ENCODE measurements around the gene TAS1R3. TPM values are rescaled to one million over a fixed set of nuclear protein-coding genes. Genes with fewer than 3 reads are reported as not detected.
"Not testable (repeated sequence)": the region's sequence is repeated elsewhere in the genome, so short reads cannot be mapped to it uniquely, and the experiment has no call there.

TAS1R3 gene
- total RNA-seq, 1 donor from 2014 or later, result not detected

DNA sequence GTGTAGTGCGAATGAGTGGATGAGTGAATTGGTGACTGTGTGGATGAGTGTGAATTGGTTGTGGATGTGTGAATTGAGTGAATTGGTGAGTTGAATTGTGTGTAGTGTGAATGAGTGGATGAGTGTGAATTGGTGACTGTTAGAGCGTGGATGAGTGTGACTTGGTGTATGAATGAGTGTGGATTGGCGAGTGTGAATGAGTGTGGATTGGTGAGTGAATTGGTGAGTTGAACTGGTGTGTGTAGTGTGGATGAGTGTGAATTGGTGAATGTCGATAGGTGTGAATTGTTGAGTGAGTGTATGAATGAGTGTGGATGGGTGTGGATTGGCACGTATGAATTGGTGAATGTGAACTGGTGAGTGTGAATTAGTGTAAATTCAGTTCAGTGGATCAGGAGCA lies 36.2 kb downstream of the TAS1R3 start:
- H3K36me3 ChIP-seq, result no peaks in the 10 kb centered on the region
- H3K79me2 ChIP-seq (ENCODE audit: low read depth), result no peaks in the 10 kb centered on the region
- H3K36me3 Mint-ChIP-seq, result no peaks in the 10 kb centered on the region
- H3K4me2 ChIP-seq, result no peak overlapping the region
- no peaks in the 10 kb centered on the region for H3K4me1 ChIP-seq
- H3F3A ChIP-seq (ENCODE audit: low read depth), result peaks cover 12% of the 10 kb centered on the region
- no peak overlapping the region for H3K9ac ChIP-seq
- no peak overlapping the region for H3K4me3 Mint-ChIP-seq
- no peak overlapping the region for H3K27ac Mint-ChIP-seq
- H3K27me3 Mint-ChIP-seq (ENCODE audit: insufficient read depth, low read depth), result no peaks in the 10 kb centered on the region
- DNase-seq (ENCODE audit: low spot score), result no peak
- no peaks in the 10 kb centered on the region for H3K9me3 Mint-ChIP-seq
- TF ChIP-seq EZH2 (IDR thresholded peaks at IDR 0.05), result no peak
- TF ChIP-seq, protein P1, sequence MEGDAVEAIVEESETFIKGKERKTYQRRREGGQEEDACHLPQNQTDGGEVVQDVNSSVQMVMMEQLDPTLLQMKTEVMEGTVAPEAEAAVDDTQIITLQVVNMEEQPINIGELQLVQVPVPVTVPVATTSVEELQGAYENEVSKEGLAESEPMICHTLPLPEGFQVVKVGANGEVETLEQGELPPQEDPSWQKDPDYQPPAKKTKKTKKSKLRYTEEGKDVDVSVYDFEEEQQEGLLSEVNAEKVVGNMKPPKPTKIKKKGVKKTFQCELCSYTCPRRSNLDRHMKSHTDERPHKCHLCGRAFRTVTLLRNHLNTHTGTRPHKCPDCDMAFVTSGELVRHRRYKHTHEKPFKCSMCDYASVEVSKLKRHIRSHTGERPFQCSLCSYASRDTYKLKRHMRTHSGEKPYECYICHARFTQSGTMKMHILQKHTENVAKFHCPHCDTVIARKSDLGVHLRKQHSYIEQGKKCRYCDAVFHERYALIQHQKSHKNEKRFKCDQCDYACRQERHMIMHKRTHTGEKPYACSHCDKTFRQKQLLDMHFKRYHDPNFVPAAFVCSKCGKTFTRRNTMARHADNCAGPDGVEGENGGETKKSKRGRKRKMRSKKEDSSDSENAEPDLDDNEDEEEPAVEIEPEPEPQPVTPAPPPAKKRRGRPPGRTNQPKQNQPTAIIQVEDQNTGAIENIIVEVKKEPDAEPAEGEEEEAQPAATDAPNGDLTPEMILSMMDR (IDR thresholded peaks at IDR 0.05), result no peak
- no peak for TF ChIP-seq EZH2phosphoT487 (IDR thresholded peaks at IDR 0.05)
- peaks cover 3% of the 10 kb centered on the region for H3K27me3 ChIP-seq
- no peak overlapping the region for H3K27ac ChIP-seq
- peaks cover under 1% of the 10 kb centered on the region for H3K4me1 Mint-ChIP-seq
- no peak overlapping the region for H2AFZ ChIP-seq (replicated peaks)
- H3K4me3 ChIP-seq, result no peak overlapping the region
- H4K20me1 ChIP-seq (ENCODE audit: low read depth), result no peaks in the 10 kb centered on the region
- H3K9me3 ChIP-seq (ENCODE audit: low read depth), result no peaks in the 10 kb centered on the region

DNA sequence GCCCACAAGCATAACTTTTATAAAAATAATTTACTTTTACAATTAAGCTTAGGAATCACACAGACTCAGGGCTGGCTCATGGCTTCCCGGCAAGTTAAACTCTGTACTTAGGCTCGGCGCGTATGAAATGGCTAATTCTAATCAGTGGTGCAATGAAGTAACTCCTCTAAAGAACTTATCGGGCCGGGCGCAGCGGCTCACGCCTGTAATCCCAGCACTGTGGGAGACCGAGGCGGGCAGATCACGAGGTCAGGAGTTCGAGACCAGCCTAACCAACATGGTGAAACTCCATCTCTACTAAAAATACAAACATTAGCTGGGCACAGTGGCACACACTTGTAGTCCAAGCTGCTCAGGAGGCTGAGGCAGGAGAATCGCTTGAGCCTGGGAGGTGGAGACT lies 39.0 kb downstream of the TAS1R3 start:
- H3K36me3 Mint-ChIP-seq; H3K4me1 Mint-ChIP-seq; H3K4me3 Mint-ChIP-seq; H3K4me3 ChIP-seq; H3K27me3 Mint-ChIP-seq (ENCODE audit: insufficient read depth, low read depth); H3K27ac ChIP-seq; H3K4me1 ChIP-seq; H2AFZ ChIP-seq (replicated peaks); DNase-seq (ENCODE audit: low spot score); H3K36me3 ChIP-seq; H3K9me3 ChIP-seq (ENCODE audit: low read depth); H3K4me2 ChIP-seq; H4K20me1 ChIP-seq (ENCODE audit: low read depth); H3K9ac ChIP-seq; H3K9me3 Mint-ChIP-seq; H3K27ac Mint-ChIP-seq; H3K27me3 ChIP-seq: not testable (repeated sequence)
- peaks cover 17% of the 10 kb centered on the region for H3K79me2 ChIP-seq (ENCODE audit: low read depth)
- peaks cover 20% of the 10 kb centered on the region for H3F3A ChIP-seq (ENCODE audit: low read depth)

DNA sequence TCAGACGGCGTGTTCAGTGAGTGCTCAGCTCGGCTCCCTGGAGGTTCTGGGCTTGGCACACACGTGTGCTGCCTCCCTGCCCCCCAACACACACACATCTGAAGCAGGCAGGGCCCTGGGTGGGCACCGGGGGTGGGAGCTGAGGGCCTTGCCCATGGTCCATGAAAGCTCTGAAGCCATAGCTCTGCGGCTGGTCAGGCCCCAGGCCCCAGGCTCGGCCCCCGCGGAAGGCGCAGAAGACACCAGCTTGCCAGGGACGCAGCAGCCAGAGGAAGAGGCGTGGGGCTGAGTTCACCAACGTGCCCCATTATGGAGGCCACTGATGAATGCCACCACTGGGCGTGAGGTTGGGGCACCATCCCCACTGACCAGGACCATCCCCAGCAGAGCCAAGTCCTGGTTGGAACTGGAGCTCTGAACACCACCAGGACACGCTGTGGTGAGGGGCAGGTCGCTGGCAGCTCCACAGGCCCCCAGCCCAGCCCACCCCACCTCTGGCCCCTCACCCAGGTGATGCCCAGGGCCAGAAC lies 39.8 kb downstream of the TAS1R3 start:
- Histone ChIP-seq H3K27me3 (no peaks in the 10 kb centered on the region), H3K9ac (no peak overlapping the region), H2AFZ (replicated peaks) (no peak overlapping the region), H3K4me3 (no peak overlapping the region), H3K27ac (no peak overlapping the region), H3K4me1 (peaks cover 7% of the 10 kb centered on the region), H3K9me3 (ENCODE audit: low read depth) (no peaks in the 10 kb centered on the region), H3F3A (ENCODE audit: low read depth) (peaks cover 18% of the 10 kb centered on the region), H3K36me3 (no peaks in the 10 kb centered on the region), H3K4me2 (no peak overlapping the region), H4K20me1 (ENCODE audit: low read depth) (peaks cover 3% of the 10 kb centered on the region), H3K79me2 (ENCODE audit: low read depth) (peaks cover 17% of the 10 kb centered on the region)
- Mint-ChIP-seq H3K9me3 (no peaks in the 10 kb centered on the region), H3K27ac (no peak overlapping the region), H3K27me3 (ENCODE audit: insufficient read depth, low read depth) (no peaks in the 10 kb centered on the region), H3K36me3 (no peaks in the 10 kb centered on the region), H3K4me3 (no peak overlapping the region), H3K4me1 (peaks cover 10% of the 10 kb centered on the region)
- DNase-seq (ENCODE audit: low spot score), result no peak
- TF ChIP-seq, protein P1 (IDR thresholded peaks at IDR 0.05), result no peak
- no peak for TF ChIP-seq EZH2 (IDR thresholded peaks at IDR 0.05)
- no peak for TF ChIP-seq EZH2phosphoT487 (IDR thresholded peaks at IDR 0.05)

DNA sequence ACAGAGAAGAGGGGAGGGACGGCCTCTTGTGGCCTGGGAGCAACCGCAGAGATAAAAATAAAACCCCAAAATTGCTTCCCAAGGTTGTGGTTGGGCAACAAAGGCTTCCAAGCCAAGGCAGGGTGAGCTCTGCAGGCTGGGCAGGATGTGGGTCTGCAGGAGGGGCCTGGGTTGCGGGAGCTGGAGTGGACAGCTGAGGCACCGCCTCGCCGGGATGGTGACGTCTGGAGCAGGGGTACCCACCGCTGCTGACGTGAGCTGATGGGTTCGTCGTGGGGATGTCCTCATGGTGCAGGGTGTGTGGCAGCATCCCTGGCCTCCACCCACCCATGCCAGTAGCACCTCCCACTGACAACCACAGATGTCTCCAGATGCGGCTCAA lies 40.3 kb downstream of the TAS1R3 start:
- Histone ChIP-seq H4K20me1 (ENCODE audit: low read depth) (peaks cover 3% of the 10 kb centered on the region), H3K4me2 (no peak overlapping the region), H3K9ac (no peak overlapping the region), H3K27ac (no peak overlapping the region), H3K36me3 (no peaks in the 10 kb centered on the region), H3K4me1 (peaks cover 7% of the 10 kb centered on the region), H3K27me3 (no peaks in the 10 kb centered on the region), H3F3A (ENCODE audit: low read depth) (peaks cover 18% of the 10 kb centered on the region), H3K79me2 (ENCODE audit: low read depth) (peaks cover 17% of the 10 kb centered on the region), H3K9me3 (ENCODE audit: low read depth) (no peaks in the 10 kb centered on the region), H3K4me3 (no peak overlapping the region), H2AFZ (replicated peaks) (no peak overlapping the region)
- H3K36me3 Mint-ChIP-seq, result no peaks in the 10 kb centered on the region
- no peak overlapping the region for H3K4me3 Mint-ChIP-seq
- H3K4me1 Mint-ChIP-seq, result peaks cover 10% of the 10 kb centered on the region
- H3K27me3 Mint-ChIP-seq (ENCODE audit: insufficient read depth, low read depth), result no peaks in the 10 kb centered on the region
- H3K27ac Mint-ChIP-seq, result no peak overlapping the region
- TF ChIP-seq EZH2phosphoT487 (IDR thresholded peaks at IDR 0.05), result no peak
- TF ChIP-seq, protein P1 (IDR thresholded peaks at IDR 0.05), result no peak
- no peak for TF ChIP-seq EZH2 (IDR thresholded peaks at IDR 0.05)
- no peaks in the 10 kb centered on the region for H3K9me3 Mint-ChIP-seq
- no peak for DNase-seq (ENCODE audit: low spot score)
